HG03457 (cell line): ENCODE data around the gene IFT22.
"Not testable (repeated sequence)": the region's sequence is repeated elsewhere in the genome, so short reads cannot be mapped to it uniquely, and the experiment has no call there.

Source experiments
- ATAC-seq: cut with Tn5 transposase; IDR thresholded peaks from one replicate; pipeline ENCODE4 v1.9.1; 2021; ENCODE audit warnings: moderate number of reproducible peaks; ENCODE audit not compliant: unreplicated experiment

IFT22 gene

GRCh38 chr7:101278461-101279292 is 42.9 kb downstream of the IFT22 start:
- no peak for ATAC-seq

- no peak for ATAC-seq
Measured at GRCh38 chr7:101277155-101277554, 44.5 kb downstream of the IFT22 start.

- no peak for ATAC-seq
Measured at GRCh38 chr7:101273206-101273605, 48.4 kb downstream of the IFT22 start.

- ATAC-seq, result no peak
Measured at GRCh38 chr7:101271021-101271420, 50.6 kb downstream of the IFT22 start.

- no peak for ATAC-seq
Measured at GRCh38 chr7:101269664-101270063, 51.9 kb downstream of the IFT22 start.

- no peak for ATAC-seq
Measured at GRCh38 chr7:101265622-101266516, 55.7 kb downstream of the IFT22 start.

- ATAC-seq, result not testable (repeated sequence)
Measured at GRCh38 chr7:101264102-101264706, 57.4 kb downstream of the IFT22 start.
